ENCODE measurements around the gene MLLT1.

MLLT1 gene

GRCh38 chr19:6233056-6233826 is 46.5 kb downstream of the MLLT1 start:
- peaks cover 35 to 41% of the 10 kb centered on the region in 2 experiments for H3K4me1 ChIP-seq (ENCODE audit: control insufficient read depth in 1 of 2, insufficient read depth in 1 of 2, low read depth in 1 of 2, low read length in 1 of 2)
- peak overlapping the region; percentile 62 for H3K27ac ChIP-seq
- no peaks in the 10 kb centered on the region for H3K9me3 ChIP-seq
- H3K27me3 ChIP-seq = no peaks in the 10 kb centered on the region
- peaks cover 15% of the 10 kb centered on the region for H3K36me3 ChIP-seq
- no peak for TF ChIP-seq CTCF (IDR thresholded peaks at IDR 0.05)
- peak overlapping the region; percentile 49 to 61 for H3K4me3 ChIP-seq (ENCODE audit: low read depth in 1 of 2, low read length in 1 of 2)

GRCh38 chr19:6232601-6233055 is 47.1 kb downstream of the MLLT1 start:
- Histone ChIP-seq H3K9me3 (no peaks in the 10 kb centered on the region), H3K4me1 (ENCODE audit: control insufficient read depth in 1 of 2, insufficient read depth in 1 of 2, low read depth in 1 of 2, low read length in 1 of 2) (peaks cover 35 to 41% of the 10 kb centered on the region in 2 experiments), H3K4me3 (ENCODE audit: low read depth in 1 of 2, low read length in 1 of 2) (no peak overlapping the region), H3K27ac (no peak overlapping the region), H3K27me3 (no peaks in the 10 kb centered on the region), H3K36me3 (peaks cover 15% of the 10 kb centered on the region)
- no peak for TF ChIP-seq CTCF (IDR thresholded peaks at IDR 0.05)

- no peak overlapping the region for H3K4me3 ChIP-seq (ENCODE audit: low read depth in 1 of 2, low read length in 1 of 2)
- TF ChIP-seq CTCF (IDR thresholded peaks at IDR 0.05) = no peak
- H3K4me1 ChIP-seq (ENCODE audit: control insufficient read depth in 1 of 2, insufficient read depth in 1 of 2, low read depth in 1 of 2, low read length in 1 of 2) = peaks cover 35 to 40% of the 10 kb centered on the region in 2 experiments
- H3K27ac ChIP-seq = no peak overlapping the region
- peaks cover 30% of the 10 kb centered on the region for H3K36me3 ChIP-seq
- no peaks in the 10 kb centered on the region for H3K9me3 ChIP-seq
- H3K27me3 ChIP-seq = no peaks in the 10 kb centered on the region
Observed at GRCh38 chr19:6230991-6231448, 48.8 kb downstream of the MLLT1 start.

GRCh38 chr19:6229951-6230712 is 49.6 kb downstream of the MLLT1 start:
- H3K36me3 ChIP-seq = peaks cover 39% of the 10 kb centered on the region
- TF ChIP-seq CTCF (IDR thresholded peaks at IDR 0.05) = no peak
- H3K27me3 ChIP-seq = no peaks in the 10 kb centered on the region
- H3K27ac ChIP-seq = no peak overlapping the region
- H3K9me3 ChIP-seq = no peaks in the 10 kb centered on the region
- H3K4me3 ChIP-seq (ENCODE audit: low read depth in 1 of 2, low read length in 1 of 2) = no peak overlapping the region
- H3K4me1 ChIP-seq (ENCODE audit: control insufficient read depth in 1 of 2, insufficient read depth in 1 of 2, low read depth in 1 of 2, low read length in 1 of 2) = peaks cover 32% of the 10 kb centered on the region in 2 experiments

GRCh38 chr19:6229216-6229913 is 50.4 kb downstream of the MLLT1 start:
- no peak for TF ChIP-seq CTCF (IDR thresholded peaks at IDR 0.05)
- peaks cover 24% of the 10 kb centered on the region in 2 experiments for H3K4me1 ChIP-seq (ENCODE audit: control insufficient read depth in 1 of 2, insufficient read depth in 1 of 2, low read depth in 1 of 2, low read length in 1 of 2)
- peaks cover 46% of the 10 kb centered on the region for H3K36me3 ChIP-seq
- H3K27ac ChIP-seq = no peak overlapping the region
- H3K4me3 ChIP-seq (ENCODE audit: low read depth in 1 of 2, low read length in 1 of 2) = no peak overlapping the region
- H3K27me3 ChIP-seq = no peaks in the 10 kb centered on the region
- H3K9me3 ChIP-seq = no peaks in the 10 kb centered on the region
